ENCODE data around the gene WNT5B.

The WNT5B gene

GRCh38 chr12:1630133-1630826, 1.2 kb downstream of the WNT5B start:
- DNase-seq (ENCODE audit: low spot score): peak; percentile 50

DNA sequence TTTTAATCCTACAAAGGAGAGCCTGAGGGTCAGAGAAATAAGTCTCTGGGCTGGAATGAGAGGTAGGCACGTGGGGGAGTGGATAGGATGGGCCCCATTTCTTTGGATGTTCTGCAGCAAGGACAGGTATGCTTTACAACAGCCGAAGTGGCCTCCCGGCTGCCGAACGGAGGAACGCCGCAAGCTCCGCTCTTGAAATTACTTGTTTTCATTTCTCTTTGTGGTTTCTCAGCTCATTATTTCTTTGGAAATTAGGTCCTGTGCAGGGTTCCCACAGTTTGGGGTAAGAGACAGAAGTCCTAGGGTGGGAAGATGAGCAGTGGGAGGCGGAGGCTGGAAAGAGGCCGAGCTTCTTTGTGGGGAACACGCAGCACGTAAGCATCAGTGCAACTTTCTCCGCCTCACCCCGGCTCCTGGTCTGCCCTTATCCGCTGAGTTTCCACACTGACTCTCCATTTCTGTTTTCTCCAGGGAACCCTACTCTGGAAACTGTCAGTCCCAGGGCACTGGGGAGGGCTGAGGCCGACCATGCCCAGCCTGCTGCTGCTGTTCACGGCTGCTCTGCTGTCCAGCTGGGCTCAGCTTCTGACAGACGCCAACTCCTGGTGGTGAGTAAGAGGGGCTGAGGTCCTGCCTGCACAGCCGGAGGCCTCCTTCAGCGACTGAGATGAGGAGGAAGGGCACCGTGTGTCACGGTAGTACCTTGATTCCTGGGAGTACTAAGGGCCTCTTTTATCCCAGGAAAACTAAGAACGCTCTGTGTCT, 2.0 kb downstream of the WNT5B start:
- peak; percentile 68 for DNase-seq (ENCODE audit: low spot score)

GRCh38 chr12:1632702-1633101, 3.7 kb downstream of the WNT5B start:
- DNase-seq (ENCODE audit: low spot score): no peak

DNA sequence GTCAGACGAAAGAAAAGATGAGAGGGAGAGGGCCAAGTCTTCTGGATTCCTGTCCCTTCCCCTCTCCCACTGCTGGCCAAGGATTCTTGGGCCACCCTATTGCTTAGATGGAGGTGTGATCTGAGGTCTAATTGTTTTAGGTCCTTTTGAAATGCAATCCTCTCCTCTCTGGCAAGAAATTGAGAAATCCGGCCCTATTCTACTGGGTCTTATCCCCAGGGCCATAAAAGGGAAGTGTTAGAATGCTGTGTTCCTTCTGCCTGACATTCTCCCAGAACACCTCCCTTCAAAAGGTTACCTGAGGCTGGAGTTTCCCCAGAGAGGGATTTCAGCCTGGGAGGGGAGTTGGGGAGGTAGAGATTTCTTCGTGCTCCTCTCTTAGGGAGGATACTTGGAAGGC, 4.4 kb downstream of the WNT5B start:
- DNase-seq (ENCODE audit: low spot score): no peak

DNA sequence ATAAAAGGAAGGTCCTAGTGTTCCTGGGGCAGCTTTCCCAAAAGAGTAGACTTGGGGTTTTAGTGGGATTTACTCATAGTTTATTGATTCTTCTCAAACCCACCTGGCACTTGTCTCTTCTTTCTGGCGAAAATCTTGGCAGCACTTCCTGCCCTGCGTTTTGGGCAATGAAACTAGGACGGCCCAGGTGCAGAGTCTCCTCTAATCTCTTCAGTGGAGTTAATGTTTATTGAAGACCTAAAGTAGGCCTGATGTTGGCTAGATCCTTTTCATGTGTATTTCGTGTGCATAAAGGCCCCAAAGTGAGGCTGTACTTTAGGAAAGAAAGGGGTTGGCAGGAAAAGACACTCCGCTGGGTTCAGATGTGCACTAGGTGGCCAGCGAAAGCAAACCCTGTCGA, 5.1 kb downstream of the WNT5B start:
- DNase-seq (ENCODE audit: low spot score): no peak

DNA sequence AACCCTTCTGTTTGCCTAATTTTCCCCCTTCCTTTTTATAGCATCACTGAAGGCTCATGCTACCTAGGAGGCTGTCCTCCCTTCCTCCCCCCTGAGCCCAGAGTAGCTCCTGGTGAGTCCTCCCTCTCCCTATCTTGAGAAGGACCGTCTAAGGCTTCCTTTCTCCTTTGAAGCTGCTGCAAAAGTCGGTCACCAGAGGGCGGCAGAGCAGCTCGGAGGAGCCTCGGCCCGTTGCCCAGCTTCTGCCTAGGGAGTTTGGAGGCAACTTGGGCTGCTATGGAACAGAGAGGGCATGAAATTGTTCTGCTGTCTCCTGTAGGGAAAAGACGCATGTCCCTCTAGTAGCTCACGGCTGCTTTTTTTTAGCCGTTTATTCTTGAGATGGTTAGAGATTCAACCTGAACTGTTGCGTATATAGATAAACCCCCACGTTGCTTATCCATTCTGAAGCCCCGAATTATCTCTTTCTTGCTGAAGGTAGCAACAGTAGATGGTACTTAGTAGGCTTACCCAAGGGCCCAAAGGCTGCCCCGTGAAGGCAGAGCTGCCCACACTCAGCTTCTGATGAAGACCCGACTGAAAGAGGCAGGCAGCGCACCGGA, 5.7 kb downstream of the WNT5B start:
- DNase-seq (ENCODE audit: low spot score): peak; percentile 73

GRCh38 chr12:1635301-1636095, 6.5 kb downstream of the WNT5B start:
- DNase-seq (ENCODE audit: low spot score): no peak

DNA sequence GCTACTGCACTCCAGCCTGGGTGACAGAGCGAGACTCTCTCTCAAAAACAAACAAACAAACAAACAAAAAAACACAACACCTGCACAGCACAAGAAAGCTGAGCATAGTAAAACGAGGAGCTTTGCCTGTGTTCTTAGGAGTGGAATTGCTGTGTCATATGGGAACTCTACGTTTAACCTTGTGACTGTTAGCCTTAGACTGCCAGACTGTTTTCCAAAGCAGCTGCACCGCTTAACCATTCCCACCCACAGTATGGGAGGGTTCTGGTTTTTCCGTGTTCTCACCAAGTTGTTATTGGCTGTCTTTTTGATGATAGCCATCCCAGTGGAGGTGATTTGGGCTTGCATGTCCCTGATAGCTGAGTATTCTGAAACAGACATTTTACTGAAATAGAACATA, 9.2 kb downstream of the WNT5B start:
- DNase-seq (ENCODE audit: low spot score): no peak

DNA sequence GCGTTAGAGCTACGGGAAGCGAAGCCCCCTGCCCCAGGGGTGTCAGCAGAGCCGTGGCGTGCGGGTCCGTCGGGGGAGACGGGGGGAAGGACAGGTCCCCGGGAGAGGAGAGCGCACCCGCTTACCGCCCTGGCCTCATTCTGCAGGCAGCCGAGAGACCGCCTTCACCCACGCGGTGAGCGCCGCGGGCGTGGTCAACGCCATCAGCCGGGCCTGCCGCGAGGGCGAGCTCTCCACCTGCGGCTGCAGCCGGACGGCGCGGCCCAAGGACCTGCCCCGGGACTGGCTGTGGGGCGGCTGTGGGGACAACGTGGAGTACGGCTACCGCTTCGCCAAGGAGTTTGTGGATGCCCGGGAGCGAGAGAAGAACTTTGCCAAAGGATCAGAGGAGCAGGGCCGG, 10.5 kb downstream of the WNT5B start:
- no peak for DNase-seq (ENCODE audit: low spot score)

GRCh38 chr12:1640328-1641234, 11.6 kb downstream of the WNT5B start:
- DNase-seq (ENCODE audit: low spot score): no peak

DNA sequence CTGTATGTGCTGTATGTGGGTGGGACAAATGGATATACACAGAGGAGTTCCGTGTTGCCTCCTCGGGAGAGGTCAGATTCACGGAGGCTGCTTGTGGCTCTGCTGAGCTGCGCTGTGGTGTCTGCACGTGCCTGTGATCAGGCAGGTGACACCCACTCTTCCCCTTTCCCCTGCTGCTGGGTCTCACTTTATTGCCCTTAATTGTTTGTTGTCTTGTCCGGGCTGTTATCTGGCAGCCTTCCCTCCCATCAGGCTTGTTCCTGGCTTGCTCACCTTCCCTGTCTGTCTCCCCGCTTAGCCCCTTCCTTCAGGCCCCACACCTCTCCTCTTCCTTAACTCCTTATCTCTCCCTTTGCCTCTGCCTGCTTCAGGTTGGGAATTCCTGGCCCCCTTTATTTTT, 13.5 kb downstream of the WNT5B start:
- DNase-seq (ENCODE audit: low spot score): no peak

DNA sequence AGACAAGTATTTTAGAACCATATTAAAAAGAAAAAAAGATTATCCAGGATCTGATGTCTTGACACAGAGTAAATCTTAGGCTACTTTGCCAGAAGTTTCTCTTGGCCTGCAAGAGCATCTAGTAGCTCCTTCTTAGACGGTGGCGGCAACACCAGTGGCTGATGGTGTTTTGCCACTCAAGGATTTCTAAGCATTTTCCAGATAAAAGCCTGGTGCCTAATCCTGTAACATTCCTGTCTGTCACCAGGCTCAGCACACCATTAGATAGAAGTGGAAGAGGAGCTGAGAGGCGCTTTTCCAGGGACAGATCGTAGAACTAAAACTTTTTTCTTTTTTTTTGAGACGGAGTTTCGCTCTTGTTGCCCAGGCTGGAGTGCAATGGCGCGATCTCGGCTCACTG, 14.0 kb downstream of the WNT5B start:
- DNase-seq (ENCODE audit: low spot score): no peak

- DNase-seq (ENCODE audit: low spot score): peak; percentile 39
Observed at GRCh38 chr12:1643905-1644533, 15.0 kb downstream of the WNT5B start.

GRCh38 chr12:1644534-1645438, 15.8 kb downstream of the WNT5B start:
- peak; percentile 40 for DNase-seq (ENCODE audit: low spot score)

GRCh38 chr12:1645819-1646218, 16.8 kb downstream of the WNT5B start:
- no peak for DNase-seq (ENCODE audit: low spot score)

GRCh38 chr12:1646569-1647284, 17.7 kb downstream of the WNT5B start:
- DNase-seq (ENCODE audit: low spot score): no peak

DNA sequence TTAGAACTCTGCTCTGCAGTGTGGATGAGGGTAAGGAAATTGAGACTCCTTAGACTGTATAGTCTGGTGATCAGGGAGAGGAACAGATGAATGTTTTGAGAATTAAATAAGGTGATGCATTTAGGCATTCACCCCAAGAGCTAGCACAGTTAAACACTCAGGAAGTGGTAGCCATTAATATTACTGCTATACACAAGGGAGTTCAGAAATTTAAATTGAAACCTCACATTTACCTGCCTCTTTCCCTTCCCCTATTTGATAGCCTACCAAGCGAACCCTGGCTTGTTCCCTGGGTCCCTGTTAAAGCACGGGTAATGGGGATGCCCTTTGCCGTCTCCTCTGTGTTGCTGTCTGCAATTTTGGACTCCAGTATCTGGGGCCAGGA, 18.2 kb downstream of the WNT5B start:
- DNase-seq (ENCODE audit: low spot score): no peak

GRCh38 chr12:1650260-1650977, 21.4 kb downstream of the WNT5B start:
- no peak for DNase-seq (ENCODE audit: low spot score)

All from SK-N-DZ (cell line).